HCT116 (cell line): ENCODE measurements around the gene GPN1.

Source experiments
- EZH2 ChIP-seq: fragments of 200-600 bp; sonication (generic); IDR thresholded peaks from 2 replicates; pipeline ENCODE4 v1.6.1; 2017; ENCODE audit warnings: antibody characterized with exemption, mixed run types
- EZH2phosphoT487 ChIP-seq: fragments of 200-600 bp; IDR thresholded peaks from 2 replicates; pipeline ENCODE4 v1.6.1; 2018; ENCODE audit warnings: antibody characterized with exemption, borderline replicate concordance
- TF ChIP-seq, protein P1 (sequence below), 3 experiments: fragments of 200-600 bp in 1 of 3; sonication (generic) in 1 of 3; IDR thresholded peaks in 2 of 3; conservative IDR thresholded peaks in 1 of 3; 2 replicates each; pipeline ENCODE4 v1.5.1; 2012 to 2017; ENCODE audit warnings: low read depth in 2 of 3, low read length in 2 of 3, antibody characterized with exemption in 1 of 3, borderline replicate concordance in 1 of 3, control low read depth in 1 of 3, mild to moderate bottlenecking in 1 of 3, mixed read lengths in 1 of 3, mixed run types in 1 of 3, moderate library complexity in 1 of 3; ENCODE audit not compliant: insufficient read depth in 1 of 3

DNA sequence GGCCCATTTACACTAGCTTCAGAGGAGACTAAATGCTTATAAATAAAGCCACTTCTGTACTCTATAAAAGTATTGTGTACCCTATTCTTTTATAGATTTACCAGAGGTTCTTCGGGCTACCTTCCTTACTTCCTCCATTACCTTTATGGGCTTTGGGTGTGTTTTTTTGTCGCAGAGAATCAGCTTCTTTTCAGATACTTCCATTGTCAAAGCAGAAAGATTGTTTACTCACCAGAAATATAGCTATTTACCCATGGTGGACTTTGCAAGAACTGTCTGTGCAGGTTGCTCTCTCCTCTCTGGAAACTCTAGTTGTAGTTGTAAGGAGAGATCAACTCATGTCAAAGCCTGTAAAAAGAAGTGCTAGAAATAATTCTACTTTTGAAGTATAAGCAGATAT is 14.9 kb upstream of the GPN1 start:
- TF ChIP-seq EZH2, result no peak
- TF ChIP-seq, protein P1, sequence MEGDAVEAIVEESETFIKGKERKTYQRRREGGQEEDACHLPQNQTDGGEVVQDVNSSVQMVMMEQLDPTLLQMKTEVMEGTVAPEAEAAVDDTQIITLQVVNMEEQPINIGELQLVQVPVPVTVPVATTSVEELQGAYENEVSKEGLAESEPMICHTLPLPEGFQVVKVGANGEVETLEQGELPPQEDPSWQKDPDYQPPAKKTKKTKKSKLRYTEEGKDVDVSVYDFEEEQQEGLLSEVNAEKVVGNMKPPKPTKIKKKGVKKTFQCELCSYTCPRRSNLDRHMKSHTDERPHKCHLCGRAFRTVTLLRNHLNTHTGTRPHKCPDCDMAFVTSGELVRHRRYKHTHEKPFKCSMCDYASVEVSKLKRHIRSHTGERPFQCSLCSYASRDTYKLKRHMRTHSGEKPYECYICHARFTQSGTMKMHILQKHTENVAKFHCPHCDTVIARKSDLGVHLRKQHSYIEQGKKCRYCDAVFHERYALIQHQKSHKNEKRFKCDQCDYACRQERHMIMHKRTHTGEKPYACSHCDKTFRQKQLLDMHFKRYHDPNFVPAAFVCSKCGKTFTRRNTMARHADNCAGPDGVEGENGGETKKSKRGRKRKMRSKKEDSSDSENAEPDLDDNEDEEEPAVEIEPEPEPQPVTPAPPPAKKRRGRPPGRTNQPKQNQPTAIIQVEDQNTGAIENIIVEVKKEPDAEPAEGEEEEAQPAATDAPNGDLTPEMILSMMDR (IDR thresholded peaks at IDR 0.05 in 2 of 3, conservative IDR thresholded peaks at IDR 0.05 in 1 of 3; ENCODE audit: borderline replicate concordance in 1 of 3, insufficient read depth in 1 of 3, low read depth in 2 of 3, low read length in 2 of 3), result no peak
- no peak for TF ChIP-seq EZH2phosphoT487
